Measurements from ENCODE around the gene SMC4. TPM values are rescaled to one million over a fixed set of nuclear protein-coding genes. Genes with fewer than 3 reads are reported as not detected.
"Not testable (repeated sequence)": the region's sequence is repeated elsewhere in the genome, so short reads cannot be mapped to it uniquely, and the experiment has no call there.

SMC4 gene
- total RNA-seq (10 to 100 TPM; 12.6 to 24.4 (median 18.0) TPM), polyA plus RNA-seq (10 to 100 TPM in 1 of 2 donors, 1 to 10 TPM in 1; 8.9 to 28.2 TPM)
- long read RNA-seq, donor 1, partial matches to known transcripts: 18 of 21 reads
- long read RNA-seq, donor 1, other reads (novel, unspliced or antisense): 3 of 21 reads
- long read RNA-seq, donor 2, full-length matches to known transcripts: 18 of 189 reads
- long read RNA-seq, donor 2, partial matches to known transcripts: 171 of 189 reads
- long read RNA-seq, donor 2, other reads (novel, unspliced or antisense): 0 of 189 reads
- long read RNA-seq, donor 3, full-length matches to known transcripts: 9 of 13 reads
- long read RNA-seq, donor 3, partial matches to known transcripts: 2 of 13 reads
- long read RNA-seq, donor 3, other reads (novel, unspliced or antisense): 2 of 13 reads

DNA sequence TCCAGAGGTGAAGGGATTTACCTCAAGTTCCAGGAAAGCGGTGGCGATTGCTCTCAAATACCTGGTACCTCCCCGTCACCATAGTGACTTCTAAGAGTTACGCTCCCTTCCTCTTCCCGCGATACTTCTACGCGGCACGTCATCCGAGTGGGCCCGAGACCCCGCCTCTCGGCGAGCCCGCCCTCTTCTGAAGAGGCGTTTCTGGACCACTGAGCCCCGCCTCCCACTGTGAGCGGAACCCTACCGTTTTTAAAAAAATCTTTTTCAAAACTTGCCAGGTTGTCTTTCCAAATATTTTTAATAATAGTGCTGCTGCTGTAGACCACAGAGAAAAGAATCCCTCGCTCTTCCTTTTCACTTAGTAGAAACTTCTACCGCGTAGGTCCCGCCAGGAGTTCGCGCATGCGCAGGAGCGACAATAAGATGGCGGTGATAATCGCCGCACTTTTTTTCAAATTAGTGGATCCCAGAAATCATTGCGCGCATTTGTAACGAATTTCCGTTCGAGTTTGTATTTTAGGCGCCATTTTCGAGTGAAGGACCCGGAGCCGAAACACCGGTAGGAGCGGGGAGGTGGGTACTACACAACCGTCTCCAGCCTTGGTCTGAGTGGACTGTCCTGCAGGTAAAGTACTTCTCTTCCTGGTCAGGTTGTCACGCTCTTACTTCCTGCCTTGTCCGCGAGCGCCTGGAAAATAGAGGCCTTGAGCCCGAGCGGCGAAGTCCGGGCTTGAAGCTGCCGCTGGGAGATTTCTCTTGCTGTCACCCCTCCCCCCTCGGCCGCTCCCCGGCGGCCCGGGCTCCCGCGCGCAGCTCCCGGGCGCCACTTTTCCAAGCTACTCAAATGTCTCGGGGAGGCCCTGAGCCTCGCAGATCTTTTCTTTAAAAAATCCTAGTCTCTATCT lies at the start of gene SMC4, which contains the start of gene IFT80:
SMC4 (plus strand) TSS at position 526 of the 905 bp plus-strand sequence. CDS start 1,177 bp downstream, outside the sequence.
IFT80 (minus strand) TSS at position 101 of the 905 bp plus-strand sequence. CDS start 14,625 bp downstream, outside the sequence.
- no peak for TF ChIP-seq EP300 (IDR thresholded peaks at IDR 0.05)
- peak; percentile 72 for TF ChIP-seq POLR2A (IDR thresholded peaks at IDR 0.05)
- TF ChIP-seq, protein P1, sequence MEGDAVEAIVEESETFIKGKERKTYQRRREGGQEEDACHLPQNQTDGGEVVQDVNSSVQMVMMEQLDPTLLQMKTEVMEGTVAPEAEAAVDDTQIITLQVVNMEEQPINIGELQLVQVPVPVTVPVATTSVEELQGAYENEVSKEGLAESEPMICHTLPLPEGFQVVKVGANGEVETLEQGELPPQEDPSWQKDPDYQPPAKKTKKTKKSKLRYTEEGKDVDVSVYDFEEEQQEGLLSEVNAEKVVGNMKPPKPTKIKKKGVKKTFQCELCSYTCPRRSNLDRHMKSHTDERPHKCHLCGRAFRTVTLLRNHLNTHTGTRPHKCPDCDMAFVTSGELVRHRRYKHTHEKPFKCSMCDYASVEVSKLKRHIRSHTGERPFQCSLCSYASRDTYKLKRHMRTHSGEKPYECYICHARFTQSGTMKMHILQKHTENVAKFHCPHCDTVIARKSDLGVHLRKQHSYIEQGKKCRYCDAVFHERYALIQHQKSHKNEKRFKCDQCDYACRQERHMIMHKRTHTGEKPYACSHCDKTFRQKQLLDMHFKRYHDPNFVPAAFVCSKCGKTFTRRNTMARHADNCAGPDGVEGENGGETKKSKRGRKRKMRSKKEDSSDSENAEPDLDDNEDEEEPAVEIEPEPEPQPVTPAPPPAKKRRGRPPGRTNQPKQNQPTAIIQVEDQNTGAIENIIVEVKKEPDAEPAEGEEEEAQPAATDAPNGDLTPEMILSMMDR (IDR thresholded peaks at IDR 0.05): peak in 1 of 3 donors; percentile 31
- WGBS, 3 donors: 0 to 1% (median 0%) methylated on average over 63 of the region's 63 CpGs
- H3K4me3 ChIP-seq: peak within 1 kb of the TSS; percentile 77
- H3K27ac ChIP-seq: peak within 1 kb of the TSS; percentile 74 to 87
- no peaks in the 10 kb centered on the region for H3K36me3 ChIP-seq
- no peaks in the 10 kb centered on the region for H3K27me3 ChIP-seq
- intact Hi-C loops (cut with DNase I): no loop called here
- peaks cover 1% of the 10 kb centered on the region for H3K4me1 ChIP-seq (ENCODE audit: insufficient read depth)
- DNase-seq: peak; percentile 96 to 97 (median 97)
- H3K9me3 ChIP-seq: no peaks in the 10 kb centered on the region

DNA sequence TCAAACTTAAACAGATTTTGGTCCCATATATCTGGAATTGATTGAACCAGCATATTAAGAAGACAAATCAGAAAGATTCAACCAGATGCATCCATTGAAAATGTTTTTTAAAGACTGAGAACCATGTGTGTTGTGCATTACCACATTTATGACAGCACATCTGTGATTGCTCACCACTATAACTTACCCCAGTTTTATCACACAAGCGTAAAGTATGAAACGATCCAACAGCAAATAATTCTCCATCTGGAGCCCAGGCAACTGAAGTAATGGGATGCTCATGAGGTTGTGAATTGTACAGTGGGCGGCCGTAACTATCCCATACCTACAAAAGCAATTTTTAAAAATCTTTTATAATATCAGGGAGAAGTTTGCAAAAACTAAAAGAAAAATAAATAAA lies 43.6 kb upstream of the SMC4 start:
- intact Hi-C loops (cut with DNase I): no loop called here

DNA sequence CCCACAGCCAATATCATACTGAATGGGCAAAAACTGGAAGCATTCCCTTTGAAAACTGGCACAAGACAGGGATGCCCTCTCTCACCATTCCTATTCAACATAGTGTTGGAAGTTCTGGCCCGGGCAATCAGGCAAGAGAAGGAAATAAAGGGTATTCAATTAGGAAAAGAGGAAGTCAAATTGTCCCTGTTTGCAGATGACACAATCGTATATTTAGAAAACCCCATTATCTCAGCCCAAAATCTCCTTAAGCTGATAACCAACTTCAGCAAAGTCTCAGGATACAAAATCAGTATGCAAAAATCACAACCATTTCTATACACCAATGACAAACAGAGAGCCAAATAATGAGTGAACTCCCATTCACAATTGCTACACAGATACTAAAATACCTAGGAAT lies 36.6 kb upstream of the SMC4 start:
- H3K9me3 ChIP-seq; H3K4me1 ChIP-seq (ENCODE audit: insufficient read depth); H3K4me3 ChIP-seq; H3K36me3 ChIP-seq; intact Hi-C loops (cut with DNase I); DNase-seq; H3K27ac ChIP-seq; H3K27me3 ChIP-seq: not testable (repeated sequence)
- WGBS, 3 donors: 91 to 94% (median 93%) methylated on average over 2 of the region's 2 CpGs

More for the DNA sequence above, 43.6 kb upstream of the SMC4 start:
- H3K36me3 ChIP-seq: no peaks in the 10 kb centered on the region
- no peak overlapping the region for H3K4me3 ChIP-seq
- WGBS, 3 donors: 78 to 81% (median 80%) methylated on average over 4 of the region's 4 CpGs
- no peak for DNase-seq
- H3K4me1 ChIP-seq (ENCODE audit: insufficient read depth): no peaks in the 10 kb centered on the region
- no peak for TF ChIP-seq POLR2A (IDR thresholded peaks at IDR 0.05)
- no peak for TF ChIP-seq EP300 (IDR thresholded peaks at IDR 0.05)
- TF ChIP-seq, protein P1 (IDR thresholded peaks at IDR 0.05): no peak
- no peaks in the 10 kb centered on the region for H3K9me3 ChIP-seq
- H3K27me3 ChIP-seq: no peaks in the 10 kb centered on the region
- no peak overlapping the region for H3K27ac ChIP-seq

DNA sequence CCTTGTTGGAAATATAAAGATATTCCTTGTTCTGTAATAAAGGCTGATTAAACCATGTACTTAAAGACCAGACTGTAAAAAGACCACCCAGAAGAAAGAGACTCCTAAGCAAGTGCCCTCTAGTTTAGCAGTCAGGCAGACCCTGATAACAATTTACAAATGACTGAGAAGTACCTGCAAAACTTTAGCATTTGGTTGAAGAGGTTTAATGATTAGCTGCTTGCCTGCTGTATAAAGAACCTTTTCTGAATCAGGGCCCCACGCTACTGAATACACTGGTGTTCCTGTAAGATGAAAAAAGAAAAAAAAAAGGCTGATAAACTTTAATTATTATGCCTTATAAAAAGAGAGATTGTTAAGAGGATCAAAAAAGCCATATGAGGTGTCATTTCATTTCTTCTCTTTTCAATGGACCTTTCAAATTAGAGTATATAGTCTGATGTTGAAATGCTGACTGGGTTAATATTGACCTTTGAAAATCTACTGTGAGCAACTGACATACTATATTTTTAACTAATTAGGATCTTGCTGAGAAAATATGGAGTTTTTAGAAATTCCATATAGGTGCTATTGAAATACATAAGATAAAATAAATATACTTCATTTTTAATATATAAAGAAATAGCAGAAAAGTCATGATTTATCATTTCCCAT lies 33.5 kb upstream of the SMC4 start:
- no peaks in the 10 kb centered on the region for H3K4me1 ChIP-seq (ENCODE audit: insufficient read depth)
- H3K4me3 ChIP-seq: no peak overlapping the region
- H3K9me3 ChIP-seq: no peaks in the 10 kb centered on the region
- no peaks in the 10 kb centered on the region for H3K27me3 ChIP-seq
- no peaks in the 10 kb centered on the region for H3K36me3 ChIP-seq
- WGBS, 3 donors: 96 to 100% (median 97%) methylated on average over 1 of the region's 1 CpG
- no peak for DNase-seq
- intact Hi-C loops (cut with DNase I): no loop called here
- H3K27ac ChIP-seq: no peak overlapping the region
- TF ChIP-seq EP300 (IDR thresholded peaks at IDR 0.05) (no peak), POLR2A (IDR thresholded peaks at IDR 0.05) (no peak)
- TF ChIP-seq, protein P1 (IDR thresholded peaks at IDR 0.05): no peak

All from ovary (tissue), 10 donors.